T-helper 2 cell (primary cell): ENCODE data around the gene ALG2.
"Not testable (repeated sequence)": the region's sequence is repeated elsewhere in the genome, so short reads cannot be mapped to it uniquely, and the experiment has no call there.

Experiments used
- DNase-seq, 5 experiments: peaks; one replicate each; pipeline versions ENCODE4 v3.0.0 to v3.0.0-alpha.2; 2012 to 2022

The ALG2 gene

GRCh38 chr9:99237849-99238248 lies 16.1 kb upstream of the ALG2 start:
- DNase-seq: not testable (repeated sequence)

DNA sequence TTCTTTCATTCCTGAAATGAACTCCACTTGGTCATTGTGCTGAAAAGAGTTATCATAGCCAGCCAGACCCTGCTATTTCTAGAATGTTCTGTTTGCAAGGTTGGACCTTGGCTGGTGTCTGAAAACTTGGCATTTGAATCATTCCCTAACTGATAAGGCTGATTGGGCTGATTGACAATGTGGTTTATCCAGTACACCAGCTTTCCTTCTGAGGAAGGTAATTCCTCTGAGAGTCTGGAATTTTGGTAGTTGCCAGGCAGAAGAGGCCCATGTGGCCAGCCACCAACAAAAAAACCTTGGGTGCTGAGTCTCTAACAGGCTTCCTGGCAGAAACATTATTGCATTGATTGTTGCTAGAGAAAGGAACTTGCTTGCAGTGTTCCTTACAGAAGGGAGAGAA lies 15.6 kb upstream of the ALG2 start:
- DNase-seq: no peak

- DNase-seq: peak in 1 of 5 experiments; percentile 93
Observed at GRCh38 chr9:99235926-99236634, 14.3 kb upstream of the ALG2 start.

- no peak for DNase-seq
Observed at GRCh38 chr9:99235069-99235468, 13.3 kb upstream of the ALG2 start.

GRCh38 chr9:99234618-99235017 lies 12.9 kb upstream of the ALG2 start:
- DNase-seq: no peak

- peak in 1 of 5 experiments; percentile 52 for DNase-seq
Observed at GRCh38 chr9:99231711-99232110, 10.0 kb upstream of the ALG2 start.

GRCh38 chr9:99230206-99230605 lies 8.5 kb upstream of the ALG2 start:
- DNase-seq: no peak

DNA sequence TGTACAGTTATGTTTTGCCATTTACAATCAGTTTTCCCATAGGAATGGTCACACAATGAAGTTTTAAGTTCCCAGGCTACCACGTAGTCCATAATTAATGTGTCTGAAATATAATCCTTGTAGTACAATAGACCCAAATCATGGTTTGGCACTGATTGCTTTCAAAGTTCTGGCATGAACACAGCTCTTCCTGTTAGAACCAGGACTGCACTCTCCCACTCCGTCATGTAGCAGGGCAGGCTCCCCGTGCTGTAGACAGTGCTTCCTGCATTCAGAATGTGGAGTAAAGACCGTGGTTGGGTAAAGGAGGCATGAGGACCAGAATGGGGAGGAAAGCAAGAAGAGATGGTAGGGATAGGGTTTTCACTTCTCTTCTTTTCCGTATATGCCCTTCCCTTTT lies 4.3 kb upstream of the ALG2 start:
- no peak for DNase-seq

DNA sequence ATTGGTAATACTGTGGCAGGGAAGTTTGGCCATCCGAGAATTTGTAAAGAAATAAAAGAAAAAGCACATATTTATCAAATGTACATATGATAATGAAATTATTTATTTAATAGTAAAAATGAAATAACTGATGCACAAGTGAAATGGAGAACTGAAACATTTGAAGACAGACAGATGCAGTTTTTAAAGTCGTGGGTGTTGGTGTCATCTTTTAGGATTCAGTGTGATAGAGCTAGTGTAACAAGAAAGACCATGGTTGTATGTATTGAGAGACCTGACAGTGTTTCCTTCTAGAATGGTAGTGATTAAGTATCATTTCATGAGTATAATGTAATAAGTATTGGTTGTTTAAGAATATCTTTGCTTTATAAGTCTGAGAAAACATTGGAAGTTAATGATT lies 2.7 kb upstream of the ALG2 start:
- DNase-seq: no peak

DNA sequence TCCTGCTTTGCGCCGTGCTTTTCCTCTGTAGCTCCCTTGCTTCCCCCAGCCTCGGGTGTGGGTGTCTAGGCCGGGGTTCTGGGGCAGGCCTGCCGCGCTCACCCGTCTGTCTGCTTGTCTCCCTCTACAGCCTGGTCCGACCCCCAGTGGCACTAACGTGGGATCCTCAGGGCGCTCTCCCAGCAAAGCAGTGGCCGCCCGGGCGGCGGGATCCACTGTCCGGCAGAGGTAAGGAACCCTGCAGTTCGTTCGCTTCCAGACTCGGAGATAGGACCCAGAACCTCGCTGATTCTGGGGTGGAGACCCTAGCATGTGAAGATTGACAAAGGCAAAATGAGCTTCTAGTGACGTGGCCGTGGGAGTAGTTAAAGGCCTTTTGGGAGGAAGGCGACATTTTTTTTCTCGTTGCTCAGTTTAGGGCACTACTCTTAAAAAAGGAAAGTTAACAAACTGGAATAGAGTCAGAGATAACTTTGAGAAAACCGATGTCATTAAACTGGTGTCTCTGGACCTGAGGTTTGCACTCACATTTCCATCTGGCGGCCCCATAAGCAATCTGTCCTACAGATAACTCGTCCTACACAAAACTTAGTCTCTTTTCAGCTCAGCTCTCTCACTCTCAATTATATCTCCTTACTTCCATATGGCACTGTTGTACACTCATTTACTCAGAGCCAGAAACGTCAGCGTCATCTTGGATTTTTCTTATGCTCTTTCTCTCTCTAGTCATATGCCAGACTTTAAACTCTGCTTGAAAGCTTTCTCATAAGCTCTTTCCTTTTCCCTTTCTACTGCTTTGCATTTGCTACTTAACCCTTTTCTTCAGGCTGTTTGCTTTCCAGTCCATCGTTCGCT lies 901 bp upstream of the ALG2 start:
- peak in 1 of 5 experiments; percentile 54 for DNase-seq

- DNase-seq: no peak
Observed at GRCh38 chr9:99221266-99221620, 499 bp downstream of the ALG2 start.

DNA sequence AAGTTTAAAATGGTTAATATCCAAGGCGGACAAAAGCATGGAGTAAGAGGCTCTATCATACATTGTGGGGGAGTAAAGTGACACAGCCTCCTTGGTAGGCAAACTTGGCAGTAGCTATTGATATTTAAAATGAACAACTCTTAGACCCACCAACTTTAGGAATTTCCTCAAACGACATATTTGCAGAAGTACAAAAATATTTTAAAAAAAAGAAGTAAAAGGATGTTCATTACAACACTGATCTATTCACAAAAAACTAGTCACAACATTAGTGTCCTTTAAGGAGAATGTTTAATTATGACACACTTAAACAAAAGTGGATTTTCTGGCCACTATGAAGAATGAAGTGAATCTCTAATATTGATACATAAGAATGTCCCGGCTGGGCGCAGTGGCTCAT lies 1.7 kb downstream of the ALG2 start:
- no peak for DNase-seq

- DNase-seq: no peak
Observed at GRCh38 chr9:99216073-99216472, 5.7 kb downstream of the ALG2 start.

- DNase-seq: no peak
Observed at GRCh38 chr9:99213197-99213596, 8.5 kb downstream of the ALG2 start.

DNA sequence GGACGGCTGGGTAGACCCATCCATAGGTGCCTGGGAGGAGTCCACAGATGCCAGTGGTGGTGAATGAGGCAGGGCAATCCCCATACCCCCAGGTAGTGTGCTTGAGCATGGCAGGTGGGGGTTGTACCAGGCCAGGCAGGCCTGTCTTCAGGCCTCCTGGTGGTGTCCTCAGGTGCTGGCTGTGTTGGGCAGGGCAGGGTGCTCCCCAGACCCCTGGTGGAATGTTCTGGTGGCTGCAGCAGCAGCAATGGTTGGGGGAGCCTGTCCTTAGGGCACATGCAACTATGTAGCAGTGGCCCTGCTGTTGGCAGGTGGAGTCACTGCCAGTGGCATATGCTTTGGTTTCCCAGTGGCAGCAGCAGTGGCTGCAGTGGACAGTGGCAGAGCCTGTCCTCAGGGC lies 10.0 kb downstream of the ALG2 start:
- peak in 1 of 5 experiments; percentile 16 for DNase-seq

- DNase-seq: no peak
Observed at GRCh38 chr9:99210572-99210971, 11.2 kb downstream of the ALG2 start.

GRCh38 chr9:99201603-99202002 lies 20.1 kb downstream of the ALG2 start:
- no peak for DNase-seq

GRCh38 chr9:99199938-99200539 lies 21.7 kb downstream of the ALG2 start:
- no peak for DNase-seq

- DNase-seq: no peak
Observed at GRCh38 chr9:99197987-99198386, 23.8 kb downstream of the ALG2 start.

- no peak for DNase-seq
Observed at GRCh38 chr9:99197124-99197630, 24.6 kb downstream of the ALG2 start.

- peak in 1 of 5 experiments; percentile 59 for DNase-seq
Observed at GRCh38 chr9:99196484-99196883, 25.3 kb downstream of the ALG2 start.

DNA sequence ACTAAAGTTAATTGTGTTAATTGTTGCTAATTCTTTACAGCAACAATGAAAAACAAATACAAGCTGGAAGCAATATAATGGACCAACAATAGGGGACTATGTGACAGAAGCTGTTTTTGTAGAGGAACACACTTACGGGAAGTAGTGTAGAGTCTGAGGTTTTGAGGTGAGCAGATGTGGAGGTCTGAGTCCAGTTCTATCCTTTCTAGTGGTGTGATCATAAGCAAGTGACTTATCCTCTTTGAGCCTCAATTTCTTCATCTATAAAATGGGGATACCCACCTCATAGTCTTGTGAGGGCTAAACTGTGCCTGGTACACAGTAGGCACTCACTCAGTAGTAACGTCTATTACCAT lies 28.3 kb downstream of the ALG2 start:
- peak in 1 of 5 experiments; percentile 57 for DNase-seq

- DNase-seq: no peak
Observed at GRCh38 chr9:99192786-99193465, 28.8 kb downstream of the ALG2 start.
